Osteoblast (primary cell): ENCODE data around the gene RASSF10. TPM values are rescaled to one million over a fixed set of nuclear protein-coding genes. Genes with fewer than 3 reads are reported as not detected.

Source experiments
- DNase-seq: peaks from one replicate; pipeline ENCODE4 v3.0.0; 2011; ENCODE audit warnings: low spot score, mixed read lengths; ENCODE audit not compliant: insufficient read length; ENCODE audit errors: missing footprints
- H2AFZ ChIP-seq: 2 replicates; pipeline ENCODE4 v1.6.0; 2011; ENCODE audit warnings: mild to moderate bottlenecking, low read length
- H3K27ac ChIP-seq: 2 replicates; pipeline ENCODE4 v1.5.1; 2011; ENCODE audit warnings: mild to moderate bottlenecking, low read depth, low read length, moderate library complexity
- H3K27me3 ChIP-seq: 2 replicates; pipeline ENCODE4 v1.6.0; 2012; ENCODE audit warnings: mild to moderate bottlenecking, control low read depth, inconsistent platforms, low read length, moderate library complexity; ENCODE audit not compliant: insufficient read depth
- H3K36me3 ChIP-seq: 2 replicates; pipeline ENCODE4 v1.5.1; 2011; ENCODE audit warnings: mild to moderate bottlenecking, low read length, control low read depth, moderate library complexity; ENCODE audit not compliant: insufficient read depth
- H3K4me1 ChIP-seq: 2 replicates; pipeline ENCODE4 v1.5.1; 2011; ENCODE audit warnings: mild to moderate bottlenecking, low read length, control low read depth, moderate library complexity; ENCODE audit not compliant: insufficient read depth
- H3K4me2 ChIP-seq: 2 replicates; pipeline ENCODE4 v1.6.0; 2011; ENCODE audit warnings: mild to moderate bottlenecking, low read length; ENCODE audit not compliant: insufficient read depth
- H3K4me3 ChIP-seq: fragments of 200-600 bp; sonication (generic); 3 replicates; pipeline ENCODE4 v1.5.1; 2012; ENCODE audit warnings: mild to moderate bottlenecking, low read length, inconsistent platforms; ENCODE audit not compliant: insufficient read depth
- H3K79me2 ChIP-seq: 2 replicates; pipeline ENCODE4 v1.6.0; 2012; ENCODE audit warnings: mild to moderate bottlenecking, low read length, control low read depth, inconsistent platforms; ENCODE audit not compliant: insufficient read depth
- H3K9me3 ChIP-seq: 2 replicates; pipeline ENCODE4 v1.5.1; 2011; ENCODE audit warnings: low read depth, low read length, control low read depth
- H4K20me1 ChIP-seq: 2 replicates; pipeline ENCODE4 v1.6.0; 2012; ENCODE audit warnings: mild to moderate bottlenecking, low read length, control low read depth; ENCODE audit not compliant: insufficient read depth
- total RNA-seq: library from RNA; depleted of rRNA; stranded (reverse); fragments of >200 nt; gene quantifications from 2 replicates; pipeline ENCODE4 v1.2.3, GENCODE V29; 2012
- TF ChIP-seq, protein P1 (sequence below): IDR thresholded peaks from 2 replicates; pipeline ENCODE4 v1.5.1; 2011; ENCODE audit warnings: mild to moderate bottlenecking, low read depth, low read length, moderate library complexity; ENCODE audit errors: extremely low read depth

Gene RASSF10
- total RNA-seq, 1 donor, result 0.72 TPM

DNA sequence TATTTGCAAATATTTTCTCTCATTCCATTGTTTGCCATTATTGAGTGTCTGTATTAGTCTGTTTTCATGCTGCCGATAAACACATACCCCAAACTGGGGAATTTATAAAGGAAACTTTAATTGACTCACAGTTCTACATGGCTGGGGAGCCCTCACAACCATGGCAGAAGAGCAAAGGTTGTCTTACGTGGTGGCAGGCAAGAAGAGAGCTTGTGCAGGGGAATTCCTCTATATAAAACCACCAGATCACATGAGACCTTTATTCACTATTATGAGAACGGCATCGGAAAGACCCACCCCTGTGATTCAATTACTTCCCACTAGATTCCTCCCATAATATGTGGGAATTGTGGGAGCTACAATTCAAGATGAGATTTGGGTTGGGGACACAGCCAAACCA is 10.2 kb downstream of the RASSF10 start:
- H3K4me3 ChIP-seq, result no peak overlapping the region
- H3K9me3 ChIP-seq, result no peaks in the 10 kb centered on the region
- no peaks in the 10 kb centered on the region for H4K20me1 ChIP-seq
- no peak overlapping the region for H2AFZ ChIP-seq
- H3K27me3 ChIP-seq, result peaks cover 68% of the 10 kb centered on the region
- TF ChIP-seq, protein P1, sequence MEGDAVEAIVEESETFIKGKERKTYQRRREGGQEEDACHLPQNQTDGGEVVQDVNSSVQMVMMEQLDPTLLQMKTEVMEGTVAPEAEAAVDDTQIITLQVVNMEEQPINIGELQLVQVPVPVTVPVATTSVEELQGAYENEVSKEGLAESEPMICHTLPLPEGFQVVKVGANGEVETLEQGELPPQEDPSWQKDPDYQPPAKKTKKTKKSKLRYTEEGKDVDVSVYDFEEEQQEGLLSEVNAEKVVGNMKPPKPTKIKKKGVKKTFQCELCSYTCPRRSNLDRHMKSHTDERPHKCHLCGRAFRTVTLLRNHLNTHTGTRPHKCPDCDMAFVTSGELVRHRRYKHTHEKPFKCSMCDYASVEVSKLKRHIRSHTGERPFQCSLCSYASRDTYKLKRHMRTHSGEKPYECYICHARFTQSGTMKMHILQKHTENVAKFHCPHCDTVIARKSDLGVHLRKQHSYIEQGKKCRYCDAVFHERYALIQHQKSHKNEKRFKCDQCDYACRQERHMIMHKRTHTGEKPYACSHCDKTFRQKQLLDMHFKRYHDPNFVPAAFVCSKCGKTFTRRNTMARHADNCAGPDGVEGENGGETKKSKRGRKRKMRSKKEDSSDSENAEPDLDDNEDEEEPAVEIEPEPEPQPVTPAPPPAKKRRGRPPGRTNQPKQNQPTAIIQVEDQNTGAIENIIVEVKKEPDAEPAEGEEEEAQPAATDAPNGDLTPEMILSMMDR, result no peak
- no peaks in the 10 kb centered on the region for H3K4me1 ChIP-seq
- H3K4me2 ChIP-seq, result no peak overlapping the region
- H3K36me3 ChIP-seq, result no peaks in the 10 kb centered on the region
- H3K27ac ChIP-seq, result no peak overlapping the region
- no peaks in the 10 kb centered on the region for H3K79me2 ChIP-seq
- DNase-seq, result no peak

DNA sequence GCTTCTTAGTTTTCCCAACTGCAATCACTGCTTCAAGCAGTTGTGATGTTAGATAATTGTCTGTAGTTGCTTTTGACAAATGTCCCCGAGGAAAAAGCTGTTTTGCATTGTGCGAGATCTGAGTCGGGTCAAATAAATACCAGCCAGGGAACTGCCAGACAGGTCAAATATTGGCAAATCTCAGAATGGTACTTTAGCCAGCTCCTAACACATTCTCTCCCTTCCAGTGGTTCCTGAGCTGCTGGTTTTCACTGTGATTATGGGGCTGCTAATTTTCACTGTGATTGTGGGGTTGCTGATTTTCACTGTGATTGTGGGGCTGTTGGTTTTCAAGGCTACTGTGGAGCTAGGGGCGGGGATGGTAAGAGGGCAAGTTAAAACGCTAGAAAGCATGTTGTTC is 14.3 kb downstream of the RASSF10 start:
- Histone ChIP-seq H3K36me3 (no peaks in the 10 kb centered on the region), H3K4me2 (no peak overlapping the region), H3K79me2 (no peaks in the 10 kb centered on the region), H3K4me1 (no peaks in the 10 kb centered on the region), H3K9me3 (no peaks in the 10 kb centered on the region), H4K20me1 (no peaks in the 10 kb centered on the region), H3K27ac (no peak overlapping the region), H3K27me3 (peaks cover 64% of the 10 kb centered on the region), H2AFZ (no peak overlapping the region), H3K4me3 (no peak overlapping the region)
- DNase-seq, result no peak
- TF ChIP-seq, protein P1, result no peak

DNA sequence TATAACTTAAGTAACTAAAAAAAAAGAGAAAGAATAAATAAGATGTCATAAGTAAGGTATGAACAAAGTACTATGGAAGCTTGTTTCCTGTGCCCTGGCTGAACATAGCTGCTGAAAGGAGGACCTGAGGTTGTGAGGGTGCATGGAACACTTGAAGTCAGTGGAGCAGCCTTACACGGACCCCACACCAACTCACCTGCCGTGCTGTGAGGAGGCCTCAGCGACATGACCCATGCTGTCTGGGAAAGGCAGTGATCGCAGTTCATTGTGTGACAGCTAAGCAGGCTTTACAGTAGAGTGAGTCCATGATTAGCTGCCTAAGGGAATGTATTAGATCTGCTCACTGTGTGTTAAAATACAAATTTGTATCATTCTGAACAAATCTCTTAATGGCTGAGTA is 17.6 kb downstream of the RASSF10 start:
- no peak overlapping the region for H3K4me3 ChIP-seq
- H4K20me1 ChIP-seq, result no peaks in the 10 kb centered on the region
- TF ChIP-seq, protein P1, result no peak
- no peaks in the 10 kb centered on the region for H3K4me1 ChIP-seq
- peaks cover 67% of the 10 kb centered on the region for H3K27me3 ChIP-seq
- H2AFZ ChIP-seq, result no peak overlapping the region
- H3K27ac ChIP-seq, result no peak overlapping the region
- DNase-seq, result no peak
- H3K9me3 ChIP-seq, result no peaks in the 10 kb centered on the region
- H3K36me3 ChIP-seq, result no peaks in the 10 kb centered on the region
- H3K79me2 ChIP-seq, result no peaks in the 10 kb centered on the region
- no peak overlapping the region for H3K4me2 ChIP-seq

DNA sequence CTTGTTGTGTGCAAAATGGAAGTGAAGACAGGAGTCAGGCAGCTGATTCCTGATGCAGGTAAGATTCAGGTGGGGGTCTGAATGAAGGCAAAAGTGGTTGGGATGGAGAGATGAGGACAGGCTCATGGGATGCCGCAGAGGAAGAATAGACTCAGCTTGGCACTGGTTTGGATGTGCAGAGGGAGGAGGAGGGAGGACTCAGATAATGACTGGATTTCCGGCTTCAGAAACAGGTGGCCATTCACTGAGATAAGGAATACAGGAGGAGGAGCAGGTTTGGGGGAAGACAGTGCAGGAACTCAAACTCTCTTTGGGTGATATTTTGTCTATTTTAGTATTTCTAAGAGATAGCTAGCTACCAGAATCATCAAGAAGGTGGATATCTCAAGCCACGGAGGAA is 19.2 kb downstream of the RASSF10 start:
- TF ChIP-seq, protein P1, result no peak

More for the DNA sequence above, 19.2 kb downstream of the RASSF10 start:
- Histone ChIP-seq H3K4me1 (no peaks in the 10 kb centered on the region), H3K9me3 (no peaks in the 10 kb centered on the region), H3K79me2 (no peaks in the 10 kb centered on the region), H3K36me3 (no peaks in the 10 kb centered on the region), H2AFZ (no peak overlapping the region), H3K27me3 (peaks cover 52% of the 10 kb centered on the region), H4K20me1 (no peaks in the 10 kb centered on the region), H3K27ac (no peak overlapping the region), H3K4me2 (no peak overlapping the region), H3K4me3 (no peak overlapping the region)
- no peak for DNase-seq
